ENCODE results near the gene SYCP3.

SYCP3 gene

GRCh38 chr12:101727098-101727497, 12.2 kb downstream of the SYCP3 start:
- no peak for TF ChIP-seq CTCF (IDR thresholded peaks at IDR 0.05; ENCODE audit: low read depth, low read length, missing control alignments)
- DNase-seq (ENCODE audit: extremely low read depth, low read depth), result no peak

GRCh38 chr12:101722392-101722791, 16.9 kb downstream of the SYCP3 start:
- no peak overlapping the region for H3K4me3 ChIP-seq (replicated peaks; ENCODE audit: low read depth, low read length)
- no peak for TF ChIP-seq CTCF (IDR thresholded peaks at IDR 0.05; ENCODE audit: low read depth, low read length, missing control alignments)
- DNase-seq (ENCODE audit: extremely low read depth, low read depth), result no peak

More at GRCh38 chr12:101727098-101727497, 12.2 kb downstream of the SYCP3 start:
- H3K4me3 ChIP-seq (replicated peaks; ENCODE audit: low read depth, low read length), result no peak overlapping the region

GRCh38 chr12:101720118-101720517, 19.1 kb downstream of the SYCP3 start:
- no peak for DNase-seq (ENCODE audit: extremely low read depth, low read depth)
- H3K4me3 ChIP-seq (replicated peaks; ENCODE audit: low read depth, low read length), result no peak overlapping the region
- no peak for TF ChIP-seq CTCF (IDR thresholded peaks at IDR 0.05; ENCODE audit: low read depth, low read length, missing control alignments)

- DNase-seq (ENCODE audit: extremely low read depth, low read depth), result no peak
- H3K4me3 ChIP-seq (replicated peaks; ENCODE audit: low read depth, low read length), result no peak overlapping the region
- TF ChIP-seq CTCF (IDR thresholded peaks at IDR 0.05; ENCODE audit: low read depth, low read length, missing control alignments), result no peak
Observed at GRCh38 chr12:101719566-101719965, 19.7 kb downstream of the SYCP3 start.

GRCh38 chr12:101714877-101715444, 24.3 kb downstream of the SYCP3 start:
- no peak for DNase-seq (ENCODE audit: extremely low read depth, low read depth)
- TF ChIP-seq CTCF (IDR thresholded peaks at IDR 0.05; ENCODE audit: low read depth, low read length, missing control alignments), result no peak
- no peak overlapping the region for H3K4me3 ChIP-seq (replicated peaks; ENCODE audit: low read depth, low read length)

GRCh38 chr12:101713930-101714329, 25.3 kb downstream of the SYCP3 start:
- DNase-seq (ENCODE audit: extremely low read depth, low read depth), result no peak
- no peak overlapping the region for H3K4me3 ChIP-seq (replicated peaks; ENCODE audit: low read depth, low read length)
- TF ChIP-seq CTCF (IDR thresholded peaks at IDR 0.05; ENCODE audit: low read depth, low read length, missing control alignments), result no peak
